ENCODE measurements around the gene KCNJ6.

Gene KCNJ6

DNA sequence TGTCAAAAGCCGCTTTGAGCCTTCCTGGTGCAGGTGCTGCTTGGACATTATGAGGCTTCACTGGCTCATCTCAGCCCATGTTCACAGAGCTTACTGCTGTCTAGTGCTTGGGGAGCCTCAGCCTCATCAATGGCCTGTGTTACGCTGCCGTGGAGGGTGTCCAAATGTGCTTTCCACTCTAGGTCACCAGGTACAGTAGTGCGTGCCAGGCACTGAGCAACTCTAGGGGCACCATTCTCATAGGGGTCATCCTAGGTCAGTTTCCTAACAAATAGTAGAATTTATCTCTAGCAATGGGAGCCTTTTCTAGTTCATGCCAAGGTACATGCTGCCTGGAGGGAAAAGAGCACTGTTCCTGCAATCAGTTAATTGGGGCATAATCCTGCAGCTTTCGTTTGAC, 355.9 kb downstream of the KCNJ6 start:
- Histone ChIP-seq H3K4me1 (ENCODE audit: control insufficient read depth, insufficient read depth, low read length) (peaks cover 18% of the 10 kb centered on the region), H3K4me3 (ENCODE audit: low read length) (no peak overlapping the region), H3K36me3 (ENCODE audit: insufficient read depth, low read length) (no peaks in the 10 kb centered on the region)

DNA sequence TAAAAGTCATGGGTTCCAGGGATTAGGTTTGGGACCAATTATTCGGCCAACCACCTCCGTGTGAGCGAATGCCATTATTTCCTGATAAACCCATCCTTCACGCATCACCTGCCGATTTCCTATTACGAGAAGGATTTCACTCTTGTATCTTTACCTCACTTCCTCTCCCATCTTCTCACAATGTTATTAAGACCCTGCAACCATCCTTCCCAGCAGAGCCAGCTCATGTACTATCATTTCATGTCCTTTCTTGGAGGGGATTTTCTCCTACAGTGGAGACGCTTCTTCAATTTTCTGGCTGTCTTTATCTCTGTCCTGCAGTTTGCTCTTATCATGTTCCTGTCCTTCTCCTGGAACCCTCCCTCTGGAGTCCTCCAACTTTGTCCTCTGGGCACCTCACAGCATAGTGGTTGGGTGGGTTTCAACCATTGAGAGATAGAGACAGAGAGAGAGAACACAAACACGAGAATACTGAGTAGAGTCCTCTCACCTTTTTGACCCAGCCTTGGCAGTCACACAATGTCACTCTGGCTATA, 357.5 kb downstream of the KCNJ6 start:
- Histone ChIP-seq H3K4me2 (ENCODE audit: low read length) (no peak overlapping the region), H3K27me3 (ENCODE audit: control insufficient read depth, insufficient read depth, low read length) (peaks cover 29% of the 10 kb centered on the region), H3K9ac (ENCODE audit: low read depth, low read length) (no peak overlapping the region), H3K36me3 (ENCODE audit: insufficient read depth, low read length) (no peaks in the 10 kb centered on the region), H3K9me3 (replicated peaks; ENCODE audit: low read length) (no peaks in the 10 kb centered on the region), H3K4me1 (ENCODE audit: control insufficient read depth, insufficient read depth, low read length) (peaks cover 5% of the 10 kb centered on the region), H3K4me3 (ENCODE audit: low read length) (no peak overlapping the region)

More for the DNA sequence above, 355.9 kb downstream of the KCNJ6 start:
- Histone ChIP-seq H3K4me2 (ENCODE audit: low read length) (no peak overlapping the region), H3K27me3 (ENCODE audit: control insufficient read depth, insufficient read depth, low read length) (peaks cover 20% of the 10 kb centered on the region), H3K9ac (ENCODE audit: low read depth, low read length) (no peak overlapping the region), H3K9me3 (replicated peaks; ENCODE audit: low read length) (no peaks in the 10 kb centered on the region)
